Mesodermal cell (in vitro differentiated cells): Measurements from ENCODE around the gene GLT6D1.

Experiments used
- H3K27ac ChIP-seq: 2 replicates; pipeline ENCODE4 v1.7.0; 2013; ENCODE audit warnings: mild to moderate bottlenecking, low read depth, low read length, moderate library complexity; ENCODE audit not compliant: severe bottlenecking
- H3K36me3 ChIP-seq: 2 replicates; pipeline ENCODE4 v1.7.1; 2013; ENCODE audit warnings: mild to moderate bottlenecking, low read length, moderate library complexity; ENCODE audit not compliant: control insufficient read depth, insufficient read depth
- H3K4me1 ChIP-seq: one replicate; pipeline ENCODE4 v1.7.1; 2013; ENCODE audit warnings: mild to moderate bottlenecking, low read length; ENCODE audit not compliant: insufficient read depth, control insufficient read depth, poor library complexity, severe bottlenecking
- H3K4me3 ChIP-seq: 2 replicates; pipeline ENCODE4 v1.7.0; 2013; ENCODE audit warnings: low read length, control low read depth, mild to moderate bottlenecking; ENCODE audit not compliant: insufficient read depth, poor library complexity, severe bottlenecking; ENCODE audit errors: extremely low read depth
- H3K9me3 ChIP-seq: 2 replicates; pipeline ENCODE4 v1.7.1; 2013; ENCODE audit warnings: mild to moderate bottlenecking, low read length, moderate library complexity; ENCODE audit not compliant: control insufficient read depth
- WGBS, 2 experiments: methylation state at CpG; one replicate each; pipeline ENCODE4 v1.1.5; 2013; ENCODE audit warnings: missing lambda C conversion rate in 2 of 2; ENCODE audit not compliant: insufficient coverage in 2 of 2; 5-methylcytosine and 5-hydroxymethylcytosine counted together

Gene GLT6D1

GRCh38 chr9:135613946-135614805 is 25.2 kb downstream of the GLT6D1 start:
- no peaks in the 10 kb centered on the region for H3K36me3 ChIP-seq
- H3K27ac ChIP-seq: no peak overlapping the region
- no peaks in the 10 kb centered on the region for H3K9me3 ChIP-seq
- H3K4me1 ChIP-seq: no peaks in the 10 kb centered on the region
- WGBS, 2 experiments: 92 to 94% methylated on average over 22 to 26 of the region's 34 CpGs
- H3K4me3 ChIP-seq: no peak overlapping the region

- WGBS, 2 experiments: 81 to 85% methylated on average over 14 to 17 of the region's 24 CpGs
- H3K4me1 ChIP-seq: no peaks in the 10 kb centered on the region
- H3K27ac ChIP-seq: no peak overlapping the region
- no peaks in the 10 kb centered on the region for H3K9me3 ChIP-seq
- no peaks in the 10 kb centered on the region for H3K36me3 ChIP-seq
- no peak overlapping the region for H3K4me3 ChIP-seq
Observed at GRCh38 chr9:135612981-135613910, 26.1 kb downstream of the GLT6D1 start.

GRCh38 chr9:135612437-135612836 is 26.9 kb downstream of the GLT6D1 start:
- no peaks in the 10 kb centered on the region for H3K9me3 ChIP-seq
- WGBS, 2 experiments: 83 to 92% methylated on average over 8 of the region's 8 CpGs

GRCh38 chr9:135611875-135612209 is 27.5 kb downstream of the GLT6D1 start:
- Histone ChIP-seq H3K4me3 (no peak overlapping the region), H3K9me3 (no peaks in the 10 kb centered on the region), H3K36me3 (no peaks in the 10 kb centered on the region), H3K27ac (no peak overlapping the region), H3K4me1 (no peaks in the 10 kb centered on the region)
- 59 to 67% methylated on average over 3 to 4 of the region's 4 CpGs for WGBS, 2 experiments

More at GRCh38 chr9:135612437-135612836, 26.9 kb downstream of the GLT6D1 start:
- H3K27ac ChIP-seq: no peak overlapping the region
- no peaks in the 10 kb centered on the region for H3K36me3 ChIP-seq
- H3K4me1 ChIP-seq: no peaks in the 10 kb centered on the region
- H3K4me3 ChIP-seq: no peak overlapping the region

- Histone ChIP-seq H3K36me3 (no peaks in the 10 kb centered on the region), H3K4me3 (no peak overlapping the region)
- 89 to 92% methylated on average over 4 to 5 of the region's 7 CpGs for WGBS, 2 experiments
Observed at GRCh38 chr9:135611142-135611874, 28.0 kb downstream of the GLT6D1 start.

GRCh38 chr9:135610290-135611141 is 28.8 kb downstream of the GLT6D1 start:
- H3K4me1 ChIP-seq: no peaks in the 10 kb centered on the region
- H3K27ac ChIP-seq: no peak overlapping the region
- H3K36me3 ChIP-seq: no peaks in the 10 kb centered on the region
- H3K9me3 ChIP-seq: no peaks in the 10 kb centered on the region
- 85 to 94% methylated on average over 8 to 9 of the region's 13 CpGs for WGBS, 2 experiments
- no peak overlapping the region for H3K4me3 ChIP-seq

More at GRCh38 chr9:135611142-135611874, 28.0 kb downstream of the GLT6D1 start:
- H3K27ac ChIP-seq: no peak overlapping the region
- H3K9me3 ChIP-seq: no peaks in the 10 kb centered on the region
- H3K4me1 ChIP-seq: no peaks in the 10 kb centered on the region

GRCh38 chr9:135609366-135609955 is 29.9 kb downstream of the GLT6D1 start:
- Histone ChIP-seq H3K4me3 (no peak overlapping the region), H3K36me3 (no peaks in the 10 kb centered on the region), H3K4me1 (no peaks in the 10 kb centered on the region), H3K27ac (no peak overlapping the region), H3K9me3 (no peaks in the 10 kb centered on the region)
- WGBS, 2 experiments: 93 to 95% methylated on average over 15 to 17 of the region's 17 CpGs

GRCh38 chr9:135608999-135609317 is 30.4 kb downstream of the GLT6D1 start:
- Histone ChIP-seq H3K4me1 (no peaks in the 10 kb centered on the region), H3K9me3 (no peaks in the 10 kb centered on the region), H3K36me3 (no peaks in the 10 kb centered on the region), H3K4me3 (no peak overlapping the region), H3K27ac (no peak overlapping the region)
- 92 to 95% methylated on average over 9 to 12 of the region's 15 CpGs for WGBS, 2 experiments

- H3K9me3 ChIP-seq: no peaks in the 10 kb centered on the region
- H3K36me3 ChIP-seq: no peaks in the 10 kb centered on the region
- H3K4me3 ChIP-seq: no peak overlapping the region
- no peaks in the 10 kb centered on the region for H3K4me1 ChIP-seq
- 88 to 96% methylated on average over 18 to 20 of the region's 22 CpGs for WGBS, 2 experiments
- no peak overlapping the region for H3K27ac ChIP-seq
Observed at GRCh38 chr9:135608294-135608998, 30.9 kb downstream of the GLT6D1 start.
